GM19397 (cell line): Measurements from ENCODE around the gene SFSWAP.
"Not testable (repeated sequence)": the region's sequence is repeated elsewhere in the genome, so short reads cannot be mapped to it uniquely, and the experiment has no call there.

Source experiments
- ATAC-seq: cut with Tn5 transposase; IDR thresholded peaks from one replicate; pipeline ENCODE4 v1.9.1; 2021; ENCODE audit warnings: mild to moderate bottlenecking, moderate library complexity; ENCODE audit not compliant: unreplicated experiment

SFSWAP gene

DNA sequence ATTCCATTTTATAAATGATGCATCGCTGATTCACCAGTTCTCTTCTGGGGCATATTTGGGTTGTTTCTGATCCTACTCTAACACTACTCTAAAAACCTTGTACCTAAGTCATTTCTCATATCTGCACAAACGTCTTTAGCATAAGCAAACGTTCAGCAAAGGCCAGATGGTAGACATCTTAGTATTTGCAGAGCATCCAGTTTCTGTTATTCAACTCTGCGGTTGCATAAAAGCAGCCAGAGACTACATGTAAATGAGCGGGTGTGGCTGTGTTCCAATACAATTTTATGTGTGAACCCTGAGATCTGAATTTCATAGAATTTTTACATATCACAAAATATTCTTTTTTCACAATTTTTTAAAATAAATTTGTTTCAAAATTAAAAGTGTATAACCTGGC, 94.5 kb downstream of the SFSWAP start:
- ATAC-seq: no peak

DNA sequence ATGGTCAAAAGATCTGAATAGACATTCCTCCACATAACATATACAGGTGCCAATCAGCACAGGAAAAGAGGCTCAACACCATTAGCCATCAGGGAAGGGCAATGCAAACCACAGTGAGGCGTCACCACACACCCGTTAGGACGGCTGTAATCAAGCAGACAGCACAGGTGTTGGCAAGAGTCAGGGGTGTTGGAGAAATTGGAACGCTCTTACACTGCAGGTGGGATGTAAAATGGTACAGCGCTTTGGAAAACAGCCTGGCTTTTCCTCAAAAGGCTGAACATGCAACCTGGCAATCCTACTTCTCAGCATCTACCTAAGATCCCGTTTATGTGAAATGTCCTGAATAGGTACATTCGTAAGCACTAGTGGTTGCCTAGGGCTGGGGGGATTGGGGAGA, 95.8 kb downstream of the SFSWAP start:
- ATAC-seq: no peak

DNA sequence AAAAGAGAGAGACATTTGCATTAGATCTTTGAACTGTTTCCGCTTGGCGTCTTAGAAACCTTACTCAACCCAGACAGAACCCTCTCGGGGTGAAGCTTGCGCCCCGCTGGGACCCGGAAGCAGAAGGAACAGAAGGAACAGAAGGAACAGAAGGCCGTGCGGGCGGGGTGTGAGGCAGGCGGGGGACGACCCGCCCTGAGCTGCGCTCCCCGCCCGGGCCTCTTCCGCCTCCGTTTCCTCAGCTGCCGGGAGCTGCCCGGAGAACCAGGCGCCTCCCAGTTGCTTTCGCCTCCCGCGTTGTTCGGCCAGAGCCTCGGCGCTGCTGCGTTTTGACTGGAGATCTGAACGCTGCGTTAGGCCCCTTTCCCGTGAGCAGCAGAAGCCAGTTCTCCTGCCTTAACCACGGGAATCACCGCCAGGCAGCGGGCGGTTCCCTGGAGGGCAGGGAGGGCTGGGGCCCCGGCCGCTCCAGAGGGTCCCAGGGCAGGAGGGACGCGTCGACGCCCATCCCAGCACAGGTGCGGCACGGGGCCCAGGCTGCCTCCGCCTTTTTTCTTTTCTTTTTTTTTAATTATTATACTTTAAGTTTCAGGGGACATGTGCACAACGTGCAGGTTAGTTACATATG, 98.0 kb downstream of the SFSWAP start:
- peak; percentile 76 for ATAC-seq

DNA sequence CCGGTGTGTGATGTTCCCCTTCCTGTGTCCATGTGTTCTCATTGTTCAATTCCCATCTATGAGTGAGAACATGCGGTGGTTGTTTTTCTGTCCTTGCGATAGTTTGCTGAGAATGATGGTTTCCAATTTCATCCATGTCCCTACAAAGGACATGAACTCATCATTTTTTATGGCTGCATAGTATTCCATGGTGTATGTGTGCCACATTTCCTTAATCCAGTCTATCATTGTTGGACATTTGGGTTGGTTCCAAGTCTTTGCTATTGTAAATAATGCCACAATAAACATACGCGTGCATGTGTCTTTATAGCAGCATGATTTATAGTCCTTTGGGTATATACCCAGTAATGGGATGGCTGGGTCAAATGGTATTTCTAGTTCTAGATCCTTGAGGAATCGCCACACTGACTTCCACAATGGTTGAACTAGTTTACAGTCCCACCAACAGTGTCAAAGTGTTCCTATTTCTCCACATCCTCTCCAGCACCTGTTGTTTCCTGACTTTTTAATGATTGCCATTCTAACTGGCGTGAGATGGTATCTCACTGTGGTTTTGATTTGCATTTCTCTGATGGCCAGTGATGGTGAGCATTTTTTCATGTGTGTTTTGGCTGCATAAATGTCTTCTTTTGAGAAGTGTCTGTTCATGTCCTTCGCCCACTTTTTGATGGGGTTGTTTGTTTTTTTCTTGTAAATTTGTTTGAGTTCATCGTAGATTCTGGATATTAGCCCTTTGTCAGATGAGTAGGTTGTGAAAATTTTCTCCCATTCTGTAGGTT, 98.8 kb downstream of the SFSWAP start:
- not testable (repeated sequence) for ATAC-seq

DNA sequence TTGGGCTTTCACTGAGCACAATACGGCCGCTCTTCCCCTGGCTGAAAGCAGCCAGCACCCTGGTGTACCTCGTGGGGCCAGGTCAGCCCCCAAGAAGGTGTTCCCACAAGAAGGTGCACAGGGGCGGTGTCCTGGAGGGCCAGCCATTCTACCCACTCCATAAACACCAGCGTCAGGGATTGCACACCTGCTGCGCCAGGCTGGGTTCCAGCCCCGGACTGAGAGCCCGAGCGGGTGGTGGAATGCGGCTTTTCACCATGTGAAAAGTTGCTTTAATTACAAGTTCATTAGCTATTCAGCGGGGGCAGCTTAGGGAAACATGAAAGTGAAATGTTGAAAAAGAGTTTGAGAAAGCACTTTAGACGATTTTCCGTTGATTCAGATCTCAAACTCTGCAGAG, 99.8 kb downstream of the SFSWAP start:
- no peak for ATAC-seq

DNA sequence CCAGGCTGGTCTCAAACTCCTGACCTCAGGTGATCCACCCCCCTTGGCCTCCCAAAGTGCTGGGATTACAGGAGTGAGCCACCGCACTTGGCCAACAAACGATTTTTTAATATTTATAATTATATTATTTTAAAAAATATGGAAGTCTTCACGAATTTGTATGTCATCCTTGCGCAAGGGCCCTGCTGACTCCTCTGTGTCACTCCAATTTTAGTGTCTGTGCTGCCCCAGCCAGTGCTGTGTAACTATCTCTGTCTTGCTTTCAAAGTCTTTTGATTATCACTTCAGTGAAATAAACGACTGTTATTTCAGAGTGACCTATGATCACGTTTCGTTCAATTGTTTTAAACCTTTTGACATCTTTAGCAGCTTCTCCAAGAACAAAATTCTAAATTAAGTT, 104.2 kb downstream of the SFSWAP start:
- no peak for ATAC-seq

DNA sequence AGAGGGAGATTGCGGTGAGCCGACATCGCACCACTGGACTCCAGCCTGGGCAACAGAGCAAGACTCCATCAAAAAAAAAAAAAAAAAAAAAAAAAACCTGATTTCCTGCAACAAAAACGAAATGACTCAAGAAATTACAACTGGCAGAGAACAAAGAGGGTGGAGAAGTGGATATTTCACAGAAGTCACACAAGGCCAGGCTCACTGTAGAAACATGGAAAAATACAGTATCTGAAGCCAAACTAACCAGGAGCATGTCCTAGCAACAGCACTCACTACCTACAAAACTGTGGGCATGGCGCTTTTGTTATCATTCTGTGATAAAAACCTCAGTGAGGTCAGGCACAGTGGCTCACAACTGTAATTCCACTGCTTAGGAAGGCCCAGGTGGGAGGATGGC, 105.6 kb downstream of the SFSWAP start:
- no peak for ATAC-seq

DNA sequence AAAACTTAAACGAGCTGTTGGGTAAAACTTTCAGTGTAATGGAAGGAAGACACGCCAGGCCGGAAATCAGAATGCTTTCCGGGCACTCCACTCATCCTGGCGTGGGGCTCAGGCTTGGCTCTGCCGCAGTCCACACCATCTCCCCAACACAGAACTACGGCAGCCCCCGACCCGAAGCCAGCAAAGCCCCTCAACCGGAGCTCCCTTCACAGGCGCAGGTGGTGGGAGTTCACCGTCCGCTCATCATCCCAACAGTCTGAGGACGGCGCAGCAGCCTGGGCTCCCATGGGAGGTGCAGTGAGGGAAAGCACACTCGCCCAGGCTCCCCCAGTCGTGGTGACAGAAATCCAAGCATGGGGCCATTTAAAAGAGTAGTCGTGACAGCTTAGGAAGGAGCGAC, 106.4 kb downstream of the SFSWAP start:
- ATAC-seq: no peak

DNA sequence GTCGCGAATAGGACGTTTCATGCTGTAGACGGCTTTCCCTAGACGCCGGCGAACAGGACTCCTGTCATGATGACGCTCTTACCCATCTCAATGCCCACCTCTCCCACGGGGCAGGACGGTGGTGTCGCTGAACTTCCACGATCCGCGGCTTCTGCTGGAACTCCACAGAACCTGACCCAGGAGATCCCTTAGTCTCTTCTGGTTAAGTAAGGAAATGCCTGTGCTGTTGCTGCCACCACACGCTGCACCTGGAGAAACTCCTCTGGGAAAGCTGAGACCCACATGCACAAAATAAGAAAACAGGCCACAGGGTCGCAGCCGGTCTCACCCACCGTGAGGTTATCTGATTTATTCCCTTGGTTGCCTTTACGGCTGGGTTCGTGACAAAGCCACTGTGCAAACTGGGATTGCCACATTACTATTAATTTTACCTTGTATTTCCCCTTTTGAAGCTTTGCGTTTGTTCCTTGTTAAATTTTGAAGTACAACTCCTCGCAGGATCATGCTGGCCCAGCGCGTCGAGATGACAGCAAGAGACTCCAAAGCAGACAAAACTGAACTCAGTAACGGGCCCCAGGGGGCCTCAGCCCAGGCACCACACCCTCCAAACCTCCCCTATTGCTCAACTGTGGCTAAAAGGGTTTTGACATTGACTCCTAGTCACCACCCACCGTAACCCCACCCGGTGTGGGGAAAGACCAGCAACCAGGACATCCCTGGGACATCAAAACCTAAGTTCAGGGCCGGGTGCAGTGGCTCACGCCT, 108.1 kb downstream of the SFSWAP start:
- ATAC-seq: no peak

DNA sequence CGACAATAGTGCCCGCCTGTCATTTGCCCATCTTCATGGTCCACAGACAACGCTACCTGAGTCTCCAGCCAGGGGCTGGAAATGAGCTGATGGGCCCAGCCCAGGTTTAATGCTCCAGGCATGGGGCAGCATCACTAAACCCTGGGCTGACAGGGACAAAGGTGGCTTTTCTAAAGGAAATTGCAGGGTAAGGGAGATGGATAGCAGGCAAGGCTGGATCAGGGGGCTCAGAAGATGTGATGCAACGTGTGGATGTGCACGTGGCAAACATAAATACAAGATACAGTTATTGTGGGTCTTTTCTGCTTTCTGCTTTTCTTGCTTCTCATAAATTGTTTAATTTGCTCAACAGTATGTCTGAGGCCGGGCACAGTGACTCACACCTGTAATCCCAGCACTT, 113.6 kb downstream of the SFSWAP start:
- ATAC-seq: no peak

DNA sequence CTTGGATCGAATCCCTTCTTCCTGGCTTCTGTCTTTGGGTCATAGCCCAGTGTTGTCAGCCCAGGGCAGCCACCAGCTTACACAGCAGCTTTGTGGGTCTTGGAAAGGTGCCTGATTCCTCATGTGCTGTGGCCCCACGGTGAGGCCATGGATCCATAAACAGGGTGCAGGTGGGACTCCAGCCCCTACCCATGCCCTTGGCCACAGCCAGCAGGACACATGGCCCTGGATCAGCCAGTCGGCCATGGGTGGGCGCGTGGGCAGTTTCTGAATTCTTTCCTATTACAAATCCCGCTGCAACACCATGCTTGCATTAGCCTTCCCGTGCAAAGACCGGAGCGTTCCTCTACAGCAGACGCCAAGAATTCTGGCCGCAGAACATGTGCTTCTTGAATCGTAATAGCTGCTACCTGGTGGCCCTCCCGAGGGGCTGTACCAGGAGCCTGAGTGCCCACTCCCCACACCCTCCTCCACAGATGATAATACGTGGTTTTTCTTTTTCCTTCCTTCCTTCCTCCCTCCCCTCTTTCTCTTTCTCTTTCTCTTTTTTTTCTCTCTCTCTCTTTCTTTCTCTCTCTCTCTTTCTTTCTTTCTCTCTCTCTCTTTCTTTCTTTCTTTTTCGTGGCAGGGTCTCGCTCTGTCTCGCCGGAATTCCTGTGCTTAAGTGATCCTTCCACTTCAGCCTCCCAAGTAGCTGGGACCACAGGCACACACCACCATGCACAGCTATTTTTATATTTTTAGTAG, 114.4 kb downstream of the SFSWAP start:
- ATAC-seq: no peak

DNA sequence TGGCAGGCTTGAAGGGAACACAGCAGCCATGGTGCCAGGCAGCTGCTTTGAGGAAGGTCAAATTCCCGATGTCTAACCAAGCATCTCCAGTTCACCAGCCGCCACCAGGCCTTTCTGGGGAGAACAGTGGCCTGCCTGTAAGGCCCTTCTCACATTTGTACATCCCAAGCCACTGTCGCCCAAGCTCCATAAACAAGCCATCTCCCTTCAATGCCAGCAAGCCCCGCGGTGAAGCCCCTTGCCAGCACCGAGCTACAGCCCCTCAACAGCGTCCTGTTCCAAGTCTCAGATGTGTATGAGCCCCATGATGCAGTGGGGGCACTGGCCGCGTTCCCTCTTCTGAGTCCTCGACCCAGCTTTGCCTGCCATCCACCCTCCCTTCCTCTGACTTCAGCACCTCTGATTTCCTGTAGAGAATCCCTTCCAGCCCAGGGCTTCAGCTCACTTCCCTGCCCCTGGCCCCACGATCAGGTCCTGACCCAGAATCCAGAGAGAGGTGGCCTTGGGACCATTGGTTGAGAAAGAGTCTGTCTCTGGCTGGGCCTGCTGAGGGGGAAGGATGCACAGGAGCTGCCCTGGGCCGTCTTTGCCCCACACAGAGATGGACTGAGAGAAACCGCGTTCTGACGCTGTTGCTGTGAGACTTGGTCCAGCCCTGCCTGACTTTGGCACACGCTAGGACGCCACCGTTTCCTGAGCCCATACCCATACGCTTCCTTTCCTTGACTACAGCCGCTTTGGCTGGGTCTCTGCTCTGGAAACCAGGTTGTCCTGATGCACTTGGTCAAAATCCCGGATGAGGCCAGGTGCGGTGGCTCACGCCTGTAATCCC, 115.4 kb downstream of the SFSWAP start:
- no peak for ATAC-seq

DNA sequence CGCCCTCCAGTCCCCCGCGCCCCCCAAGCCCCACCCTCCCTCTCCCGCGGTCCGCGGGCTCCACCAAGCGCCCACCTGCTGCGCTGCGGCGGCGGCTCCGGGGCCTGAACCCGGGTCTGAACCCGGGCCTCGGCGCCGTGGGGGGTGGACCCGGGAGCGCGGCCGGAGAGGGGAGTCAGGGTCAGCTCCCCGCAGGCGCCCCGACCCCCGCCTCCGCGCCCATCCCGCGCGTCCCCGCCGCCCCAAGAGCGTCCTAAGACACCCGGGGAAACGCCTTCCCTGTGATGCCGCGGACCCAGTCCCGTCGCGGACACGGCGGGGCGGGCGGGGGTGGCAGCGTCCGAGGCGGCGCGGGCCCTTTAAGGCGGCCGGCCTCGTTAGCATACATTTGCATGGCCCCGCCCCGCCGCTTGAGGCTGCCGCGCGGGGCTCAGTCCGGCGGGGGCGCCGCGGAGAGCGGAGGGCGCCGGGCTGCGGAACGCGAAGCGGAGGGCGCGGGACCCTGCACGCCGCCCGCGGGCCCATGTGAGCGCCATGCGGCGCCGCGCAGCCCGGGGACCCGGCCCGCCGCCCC, 117.2 kb downstream of the SFSWAP start, which contains the start of gene MMP17:
MMP17 (plus strand) TSS at position 433 of the 574 bp plus-strand sequence; CDS start at position 535, 102 bp downstream.
- peak; percentile 55 for ATAC-seq

DNA sequence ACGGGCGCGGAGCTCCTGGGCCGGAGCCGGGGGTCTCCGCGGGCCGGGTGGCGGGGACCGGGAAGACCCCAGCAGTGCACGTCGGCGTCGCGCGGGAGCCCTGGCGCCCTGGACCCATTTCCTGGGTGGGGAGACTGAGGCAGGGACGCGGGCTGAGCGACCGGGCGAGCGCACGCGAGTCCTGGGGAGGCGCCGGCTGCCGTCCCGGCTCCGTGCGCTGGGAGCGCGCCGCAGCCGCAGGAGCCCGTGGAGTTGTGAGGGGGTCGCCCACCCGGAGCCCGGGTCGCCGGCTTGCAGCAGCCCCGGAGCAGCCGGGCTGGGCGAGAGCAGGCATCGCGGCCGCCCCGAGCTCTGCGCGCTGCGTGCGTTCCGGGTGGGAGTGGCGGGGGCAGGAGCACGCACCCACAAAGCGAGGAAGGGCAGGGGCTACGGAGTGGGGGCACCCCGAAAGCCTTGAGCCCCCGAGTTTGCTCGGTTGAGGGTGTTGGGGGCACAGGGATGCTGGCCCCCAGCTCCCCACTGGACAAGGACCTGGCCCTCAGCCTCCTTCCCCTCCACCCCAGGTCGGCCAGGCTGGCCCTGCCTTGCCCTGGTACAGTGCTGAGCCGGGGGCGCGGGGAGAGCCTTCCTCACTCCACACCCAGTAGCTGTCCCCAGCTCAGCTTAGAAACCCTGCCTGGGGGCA, 117.9 kb downstream of the SFSWAP start:
- ATAC-seq: peak; percentile 3

DNA sequence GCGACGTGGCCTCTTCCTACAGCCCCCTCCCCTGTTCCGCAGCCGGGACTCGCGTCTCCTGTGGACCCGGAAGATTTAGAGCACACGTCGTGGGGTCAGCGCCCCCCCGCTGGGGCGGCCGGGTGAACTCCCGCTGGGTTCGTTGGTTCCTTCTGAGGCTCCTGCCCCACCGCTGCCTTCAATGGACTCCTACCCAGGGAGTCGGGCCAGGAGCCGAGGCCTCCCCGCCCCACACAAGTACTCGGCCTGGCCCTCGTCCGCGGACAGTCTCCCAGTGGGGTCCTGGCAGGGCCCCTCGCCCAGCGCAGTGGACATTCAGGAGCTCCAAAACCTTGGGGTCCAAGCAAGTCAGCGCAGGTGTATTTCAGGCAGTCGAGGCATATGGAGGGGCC, 118.5 kb downstream of the SFSWAP start:
- ATAC-seq: no peak

DNA sequence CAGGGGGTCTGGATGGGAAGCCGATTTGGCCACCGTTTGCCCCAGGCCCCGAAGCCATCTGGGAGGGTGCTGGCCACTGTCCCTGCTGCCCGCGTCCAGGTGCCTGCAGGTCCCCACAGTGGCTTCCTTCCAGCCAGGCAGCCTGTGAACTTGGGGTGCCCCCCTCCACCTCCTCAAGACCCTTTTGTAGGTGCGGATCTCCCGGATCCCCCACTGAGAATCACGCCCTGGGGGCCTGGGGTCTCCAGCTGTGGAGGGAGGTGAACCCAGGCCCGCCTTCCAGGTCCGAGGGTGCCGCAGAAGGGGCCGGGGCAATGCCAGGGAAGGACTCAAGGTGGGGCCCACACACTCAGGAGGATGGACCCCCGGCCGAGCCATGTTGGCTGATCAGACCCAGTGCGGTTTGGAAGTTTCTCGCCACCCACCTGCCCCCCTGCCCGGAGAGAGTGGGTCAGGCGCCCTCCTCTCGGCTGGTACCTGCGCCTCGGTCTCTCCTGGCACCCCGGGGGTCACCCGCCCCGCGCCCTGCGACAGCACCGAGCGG, 119.0 kb downstream of the SFSWAP start:
- no peak for ATAC-seq

DNA sequence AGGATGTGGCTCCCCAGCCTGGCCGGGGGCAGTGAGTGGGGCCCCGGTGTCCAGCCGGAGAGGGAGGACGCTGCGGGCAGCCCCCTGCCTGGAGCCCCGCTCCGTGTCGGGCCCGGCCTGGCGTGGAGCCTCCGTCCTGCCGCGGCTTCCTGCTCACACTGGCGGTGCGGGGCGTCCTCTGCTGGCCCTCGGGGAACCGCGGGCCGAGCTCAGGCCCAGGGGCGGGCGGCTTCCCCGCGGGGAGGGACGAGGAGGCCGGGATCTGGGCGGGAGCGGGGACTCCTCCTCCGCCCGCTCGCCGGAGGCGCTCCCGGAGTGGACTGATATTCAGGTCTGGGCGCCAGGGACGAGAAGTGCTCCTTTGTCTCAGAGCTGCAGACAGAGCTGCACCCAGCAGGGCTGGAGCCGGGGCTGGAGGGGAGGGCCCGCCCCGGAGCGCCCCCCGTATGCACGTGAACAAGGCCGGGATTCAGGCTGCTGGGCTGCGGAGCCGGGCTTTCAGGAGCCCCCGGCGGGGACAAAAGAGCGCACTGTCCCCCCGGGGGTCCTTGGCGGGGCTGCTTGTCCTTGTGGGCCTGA, 119.5 kb downstream of the SFSWAP start:
- peak; percentile 47 for ATAC-seq

DNA sequence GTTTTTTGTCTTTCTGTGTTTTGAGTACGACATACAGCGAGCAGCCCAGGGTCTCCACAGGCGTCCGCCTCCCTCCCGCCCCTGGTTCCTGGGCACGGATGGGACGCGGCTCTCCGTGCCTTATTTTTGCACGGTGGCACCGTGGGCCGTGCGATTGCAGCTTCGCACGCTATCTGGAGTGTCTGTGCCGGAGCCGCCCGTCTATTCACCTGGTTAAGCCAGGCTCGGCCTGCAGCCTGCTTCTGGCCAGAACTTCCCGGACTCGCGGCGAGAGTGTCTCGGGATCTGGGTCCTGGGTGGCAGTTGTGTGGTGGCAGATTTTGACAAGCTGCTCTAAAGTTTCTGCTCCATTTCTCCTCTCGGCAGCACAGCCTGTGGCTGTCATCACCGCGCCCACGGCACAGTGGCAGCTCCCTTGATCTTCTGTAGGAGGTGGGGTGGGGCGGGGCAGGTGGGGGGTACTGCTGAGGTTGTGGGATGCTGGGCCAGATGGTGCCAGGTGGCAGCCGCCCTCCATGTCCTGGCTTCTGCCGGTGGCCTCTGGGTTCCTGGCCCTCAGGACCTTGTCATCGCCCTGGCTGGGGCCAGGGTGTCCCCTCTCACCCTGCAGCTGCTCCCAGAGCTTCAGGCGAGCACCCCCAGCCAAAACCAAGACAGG, 120.2 kb downstream of the SFSWAP start:
- no peak for ATAC-seq
